8988T (cell line): ENCODE results near the gene CATSPERE.
"Not testable (repeated sequence)": the region's sequence is repeated elsewhere in the genome, so short reads cannot be mapped to it uniquely, and the experiment has no call there.

Experiments
- DNase-seq: peaks from one replicate; pipeline ENCODE4 v3.0.0; 2011

The CATSPERE gene

DNA sequence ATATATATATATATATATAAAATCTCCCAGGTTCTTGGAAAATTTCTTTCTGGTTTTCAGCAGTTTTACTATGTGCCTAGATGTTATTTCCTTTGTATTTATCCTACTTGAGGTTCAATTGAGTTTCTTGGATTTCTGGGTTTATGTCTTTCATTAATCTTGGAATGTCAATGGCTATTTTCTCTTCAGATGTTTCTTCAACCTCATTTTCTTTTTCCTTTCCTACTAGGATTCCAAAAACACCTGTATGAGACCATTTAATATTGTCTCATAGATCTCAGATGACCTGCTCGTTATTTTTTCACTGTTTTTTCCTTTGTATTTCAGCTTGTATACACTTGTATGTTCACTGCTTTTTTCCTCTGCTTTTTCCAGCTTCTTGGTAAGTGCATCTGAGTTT, 96.5 kb downstream of the CATSPERE start:
- no peak for DNase-seq

GRCh38 chr1:244559561-244559960, 98.5 kb downstream of the CATSPERE start:
- DNase-seq, result no peak

- not testable (repeated sequence) for DNase-seq
Measured at GRCh38 chr1:244562877-244563276, 101.8 kb downstream of the CATSPERE start.

GRCh38 chr1:244573768-244574167, 112.7 kb downstream of the CATSPERE start:
- no peak for DNase-seq

GRCh38 chr1:244576259-244576892, 115.3 kb downstream of the CATSPERE start:
- no peak for DNase-seq

DNA sequence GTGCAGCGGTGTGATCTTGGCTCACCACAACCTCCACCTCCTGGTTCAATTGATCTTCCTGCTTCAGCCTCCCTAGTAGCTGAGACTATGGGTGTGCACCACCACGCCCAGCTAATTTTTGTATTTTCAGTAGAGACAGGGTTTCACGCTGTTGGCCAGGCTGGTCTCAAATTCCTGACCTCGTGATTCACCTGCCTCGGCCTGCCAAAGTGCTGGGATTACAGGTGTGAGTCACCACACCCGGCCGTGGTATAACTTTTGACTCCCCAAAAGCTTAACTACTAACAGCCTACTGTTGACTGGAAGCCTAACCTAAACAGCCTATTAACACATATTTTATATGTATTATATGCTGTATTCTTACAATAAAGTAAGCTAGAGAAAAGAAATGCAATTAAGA, 117.1 kb downstream of the CATSPERE start:
- DNase-seq, result not testable (repeated sequence)

DNA sequence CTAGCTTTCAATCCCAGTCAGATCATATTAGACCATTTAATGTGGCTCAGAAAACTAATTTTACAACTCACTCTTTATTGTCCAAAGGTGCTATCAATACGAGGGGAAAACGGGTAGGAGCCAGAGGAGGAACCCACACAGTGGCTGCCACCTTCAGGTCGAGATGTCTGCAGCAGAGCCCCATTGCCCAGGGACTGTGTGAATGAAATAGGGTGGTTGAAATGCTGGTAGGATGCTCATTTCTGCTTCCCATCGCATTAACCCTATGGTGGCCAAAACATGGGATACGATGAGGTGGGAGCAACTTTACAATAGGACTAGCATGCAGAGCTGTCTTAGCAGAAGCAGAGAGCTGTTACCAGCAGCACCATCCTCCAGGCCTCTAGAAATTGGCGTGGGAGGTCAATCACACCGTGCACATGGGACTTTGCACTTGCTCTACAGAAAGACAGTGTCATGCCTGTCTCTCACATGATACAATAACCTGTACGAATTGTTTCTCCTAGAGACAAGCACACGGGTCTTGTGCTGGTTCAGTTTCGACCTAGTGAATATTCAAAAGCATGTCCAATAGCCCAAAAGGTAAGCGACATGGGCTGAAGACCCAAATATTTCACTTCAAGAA, 122.4 kb downstream of the CATSPERE start:
- no peak for DNase-seq

DNA sequence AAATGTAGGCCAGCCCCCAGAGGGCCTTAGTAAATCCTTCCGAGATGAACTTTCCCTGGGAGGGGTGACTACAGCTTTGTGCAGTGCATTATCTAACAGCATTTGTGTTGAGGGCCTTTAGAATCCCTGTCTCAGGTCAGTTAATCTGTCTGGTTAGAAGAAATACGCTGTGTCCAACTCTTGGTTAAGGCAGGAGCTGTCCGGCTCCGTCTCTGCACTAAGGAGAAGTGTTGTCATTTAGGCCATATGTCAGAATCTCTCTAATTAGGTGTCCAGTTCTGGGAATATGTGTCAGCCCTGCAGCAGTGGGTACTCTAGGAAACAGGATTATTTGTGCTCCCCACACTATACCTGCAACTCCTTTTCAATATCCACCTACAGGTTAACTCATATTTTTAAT, 124.8 kb downstream of the CATSPERE start:
- DNase-seq, result no peak

- DNase-seq, result no peak
Measured at GRCh38 chr1:244590670-244591069, 129.6 kb downstream of the CATSPERE start.

- no peak for DNase-seq
Measured at GRCh38 chr1:244598611-244599010, 137.5 kb downstream of the CATSPERE start.

DNA sequence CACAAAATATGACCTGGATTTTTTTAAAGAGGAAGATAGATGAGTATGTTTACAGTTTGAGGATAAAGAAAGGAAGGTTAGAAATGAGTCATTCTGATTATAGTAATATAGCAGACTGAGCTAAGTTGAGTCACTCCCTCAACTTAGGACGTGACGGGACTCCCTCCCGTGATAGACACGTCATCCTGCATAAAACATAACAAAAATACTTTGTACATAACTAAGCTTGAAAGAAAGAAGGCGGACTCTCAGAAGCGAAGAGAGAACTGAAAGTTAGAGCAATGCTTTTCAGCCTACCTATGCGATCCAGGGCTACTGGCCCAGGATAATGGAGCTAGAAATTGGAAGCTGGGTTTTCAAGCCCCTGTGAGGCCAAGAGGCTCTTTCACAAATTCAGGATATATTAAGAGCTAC, 138.9 kb downstream of the CATSPERE start:
- DNase-seq, result peak; percentile 31

DNA sequence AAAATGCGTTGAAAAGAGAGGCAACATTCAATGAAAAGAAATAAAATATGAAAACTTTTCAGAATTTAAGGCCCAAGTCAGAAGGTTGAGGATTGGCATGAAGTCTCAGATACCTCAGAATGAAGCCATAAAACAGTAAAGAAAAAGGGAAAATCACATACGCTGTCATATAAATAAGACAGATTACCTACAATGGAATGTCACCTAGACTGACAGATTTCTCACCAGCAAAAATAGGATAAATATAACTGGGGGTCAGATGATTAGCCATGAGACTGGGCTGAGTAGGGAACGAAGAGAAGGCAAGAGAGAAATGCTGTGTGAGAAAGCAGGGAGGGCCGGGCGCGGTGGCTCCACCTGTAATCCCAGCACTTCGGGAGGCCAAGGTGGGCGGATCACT, 140.3 kb downstream of the CATSPERE start:
- DNase-seq, result no peak

GRCh38 chr1:244603498-244603897, 142.4 kb downstream of the CATSPERE start:
- no peak for DNase-seq

GRCh38 chr1:244605835-244606370, 144.8 kb downstream of the CATSPERE start:
- no peak for DNase-seq

DNA sequence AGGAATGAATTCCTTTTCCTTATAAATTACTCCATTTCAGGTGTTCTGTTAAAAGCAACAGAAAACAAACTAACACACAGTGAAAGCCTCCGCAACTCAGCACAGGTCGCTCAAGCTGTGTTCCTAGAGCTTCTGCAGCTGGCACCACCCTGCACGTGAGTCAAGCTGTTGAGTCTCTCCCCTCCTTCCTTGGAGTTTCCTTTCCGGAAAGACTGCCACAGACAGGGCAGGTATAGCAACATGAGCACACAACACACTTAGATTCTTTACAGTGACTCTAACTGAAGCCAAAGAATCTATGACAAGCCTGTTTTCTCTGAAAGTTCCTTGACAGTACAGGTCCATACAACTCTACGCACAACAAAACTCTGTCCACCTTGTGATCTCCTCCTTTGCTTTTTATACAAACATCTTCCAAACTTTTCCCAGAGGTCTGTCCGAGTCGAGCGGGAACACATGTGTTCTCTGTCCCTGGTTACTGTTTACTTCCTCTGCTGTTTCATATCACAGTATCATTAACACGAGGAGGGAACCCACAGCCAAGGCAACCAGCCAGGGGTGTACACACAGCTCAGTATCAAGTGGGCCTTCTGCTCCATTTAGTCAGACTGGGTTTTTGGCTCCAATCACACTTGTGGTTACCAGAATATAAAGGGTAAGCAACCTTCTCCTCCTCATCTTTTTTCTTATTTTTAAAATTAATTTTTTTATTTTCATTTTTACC, 153.2 kb downstream of the CATSPERE start:
- no peak for DNase-seq

DNA sequence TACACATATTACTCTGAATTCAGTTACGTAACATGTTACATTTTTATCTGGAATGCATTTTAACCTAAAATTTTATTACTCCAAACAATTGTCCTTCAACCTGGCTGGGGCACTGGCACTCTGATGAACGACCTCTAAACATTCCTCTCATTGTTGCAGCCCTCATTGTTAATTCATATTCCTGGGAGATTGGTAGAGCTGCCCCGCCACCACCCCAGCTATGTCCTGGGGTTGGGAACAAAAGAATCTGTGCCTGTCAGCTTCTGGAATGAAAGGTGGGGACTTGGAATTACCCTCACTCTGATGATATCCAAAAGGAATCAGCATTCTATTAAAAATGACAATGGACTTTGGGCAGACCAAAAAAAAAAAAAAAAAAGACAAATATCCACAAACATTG, 153.8 kb downstream of the CATSPERE start:
- no peak for DNase-seq

- DNase-seq, result no peak
Measured at GRCh38 chr1:244615301-244615700, 154.2 kb downstream of the CATSPERE start.

DNA sequence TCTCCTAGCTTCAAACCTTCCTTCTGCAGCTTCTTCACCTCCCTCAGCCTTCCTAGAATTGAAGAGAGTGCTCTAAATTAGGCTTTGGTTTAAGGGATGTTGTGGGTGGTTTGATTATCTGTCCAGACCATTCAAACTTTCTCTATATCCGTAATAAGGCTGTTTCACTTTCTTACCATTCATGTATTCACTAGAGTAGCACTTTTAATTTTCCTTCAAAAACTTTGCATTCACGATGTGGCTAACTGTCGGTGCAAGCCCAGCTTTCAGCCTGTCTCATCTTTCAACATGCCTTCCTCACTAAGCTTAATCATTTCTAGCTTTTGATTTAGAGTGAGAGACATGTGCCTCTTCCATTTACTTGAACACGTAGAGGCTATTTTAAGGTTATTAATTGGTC, 165.6 kb downstream of the CATSPERE start:
- DNase-seq, result no peak

- no peak for DNase-seq
Measured at GRCh38 chr1:244628789-244629188, 167.7 kb downstream of the CATSPERE start.

DNA sequence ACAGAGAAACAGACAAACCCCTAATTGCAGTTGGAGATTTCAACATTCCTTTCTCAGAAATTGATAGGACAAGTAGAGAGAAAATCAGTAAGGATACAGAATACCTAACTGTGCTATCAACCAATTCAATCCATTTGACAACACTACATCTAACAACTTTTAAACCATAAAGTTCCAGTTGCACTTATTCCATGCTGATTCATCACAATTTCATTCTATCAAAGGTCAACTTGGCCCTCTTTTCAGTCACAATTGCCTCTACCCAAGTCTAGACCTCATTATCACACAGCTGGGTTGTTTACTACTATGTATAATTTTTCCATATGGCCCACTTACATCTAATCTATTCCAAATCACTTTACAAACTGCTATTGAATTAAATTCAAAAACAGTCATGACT, 172.1 kb downstream of the CATSPERE start:
- DNase-seq, result no peak

- DNase-seq, result no peak
Measured at GRCh38 chr1:244634546-244634945, 173.5 kb downstream of the CATSPERE start.

DNA sequence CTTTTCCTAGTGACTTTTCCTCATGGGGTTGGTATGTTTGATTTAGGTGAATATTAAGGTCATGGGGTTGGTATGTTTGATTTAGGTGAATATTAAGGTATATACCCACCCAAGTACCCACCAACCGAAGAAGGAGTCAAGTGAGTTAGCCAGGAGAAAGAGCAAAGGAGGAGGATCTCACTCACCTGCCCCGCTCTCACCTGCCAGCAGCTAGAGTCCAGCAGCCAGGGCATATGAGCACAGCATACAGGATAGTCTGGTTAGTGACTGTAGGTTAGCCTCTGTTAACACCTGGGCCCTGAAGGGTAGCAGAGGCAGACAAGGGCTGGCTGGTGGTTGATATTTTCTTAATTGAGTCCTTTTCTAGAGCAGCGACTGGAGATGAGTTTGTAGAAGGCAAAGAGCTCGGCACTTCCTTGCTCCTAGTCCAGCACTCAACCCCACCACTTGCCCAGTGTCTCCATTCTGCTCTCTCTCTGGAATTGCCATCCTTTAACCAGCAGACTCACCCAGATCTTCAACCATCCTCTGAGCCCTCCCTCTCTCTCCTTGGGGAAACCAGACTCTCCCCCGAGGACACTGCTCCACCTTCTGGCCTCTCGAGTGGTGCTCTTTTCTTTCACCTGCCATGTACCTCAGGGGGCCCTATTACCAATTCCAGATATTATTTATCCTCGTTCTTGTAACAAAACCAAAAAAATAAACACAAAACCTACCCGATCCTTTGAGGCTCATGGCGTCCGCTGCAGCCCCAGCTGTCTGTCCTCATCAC, 175.6 kb downstream of the CATSPERE start:
- DNase-seq, result no peak

DNA sequence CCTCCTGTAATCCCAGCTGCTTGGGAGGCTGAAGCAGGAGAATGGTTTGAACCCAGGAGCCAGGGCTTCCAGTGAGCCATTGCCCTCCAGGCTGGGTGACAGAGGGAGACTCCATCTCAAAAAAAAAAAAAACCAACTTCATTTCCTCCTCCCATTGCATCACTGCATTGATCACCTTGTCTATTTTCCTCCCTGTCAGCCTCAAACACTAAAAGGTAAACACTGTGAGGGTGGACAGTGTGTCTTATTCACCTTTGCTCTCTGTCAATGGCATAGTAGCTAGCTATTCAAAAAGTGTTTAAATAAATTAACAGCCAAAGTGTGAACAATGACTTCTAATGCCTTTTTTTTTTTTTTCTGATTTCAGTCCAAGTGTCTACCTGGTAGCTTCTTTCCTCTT, 178.5 kb downstream of the CATSPERE start:
- no peak for DNase-seq
